Superior temporal gyrus (tissue), 1 donor: Measurements from ENCODE around the gene DHPS.

Experiments used
- DNase-seq: peaks from one replicate; pipeline ENCODE4 v3.0.0-alpha.2; 2016; ENCODE audit errors: extremely low spot score

DHPS gene

DNA sequence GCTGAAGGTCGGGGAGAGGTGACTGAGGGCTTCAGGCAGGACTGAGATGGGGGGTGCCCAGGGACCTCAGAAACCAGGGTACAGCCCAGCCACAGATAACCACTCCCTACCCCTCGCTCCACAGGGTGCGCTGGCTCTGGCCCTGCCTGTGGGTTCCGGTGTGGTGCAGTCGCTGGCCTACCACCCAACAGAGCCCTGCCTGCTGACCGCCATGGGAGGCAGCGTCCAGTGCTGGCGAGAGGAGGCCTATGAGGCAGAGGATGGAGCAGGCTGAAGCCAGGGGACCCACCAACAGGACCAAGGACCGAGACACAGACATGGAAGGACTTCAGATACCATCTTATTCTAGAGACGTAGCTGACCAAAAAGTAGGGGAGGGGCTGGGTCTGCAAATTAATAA, 6.3 kb downstream of the DHPS start:
- DNase-seq: no peak

DNA sequence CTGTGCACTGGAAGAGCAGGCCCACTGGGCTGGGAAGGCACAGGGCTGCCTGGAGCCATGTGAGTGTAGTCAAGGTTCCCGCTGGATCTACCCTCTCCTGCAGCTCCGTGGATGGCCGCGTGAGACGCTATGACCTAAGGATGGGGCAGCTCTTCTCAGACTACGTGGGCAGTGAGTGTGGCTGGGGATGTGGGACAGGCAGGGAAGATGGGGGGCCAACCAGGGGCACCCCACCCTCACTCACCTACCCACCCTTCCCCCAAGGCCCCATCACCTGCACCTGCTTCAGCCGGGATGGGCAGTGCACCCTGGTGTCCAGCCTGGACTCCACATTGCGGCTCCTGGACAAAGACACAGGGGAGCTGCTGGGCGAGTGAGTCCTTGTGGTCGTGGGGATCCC, 8.9 kb downstream of the DHPS start:
- DNase-seq: no peak

DNA sequence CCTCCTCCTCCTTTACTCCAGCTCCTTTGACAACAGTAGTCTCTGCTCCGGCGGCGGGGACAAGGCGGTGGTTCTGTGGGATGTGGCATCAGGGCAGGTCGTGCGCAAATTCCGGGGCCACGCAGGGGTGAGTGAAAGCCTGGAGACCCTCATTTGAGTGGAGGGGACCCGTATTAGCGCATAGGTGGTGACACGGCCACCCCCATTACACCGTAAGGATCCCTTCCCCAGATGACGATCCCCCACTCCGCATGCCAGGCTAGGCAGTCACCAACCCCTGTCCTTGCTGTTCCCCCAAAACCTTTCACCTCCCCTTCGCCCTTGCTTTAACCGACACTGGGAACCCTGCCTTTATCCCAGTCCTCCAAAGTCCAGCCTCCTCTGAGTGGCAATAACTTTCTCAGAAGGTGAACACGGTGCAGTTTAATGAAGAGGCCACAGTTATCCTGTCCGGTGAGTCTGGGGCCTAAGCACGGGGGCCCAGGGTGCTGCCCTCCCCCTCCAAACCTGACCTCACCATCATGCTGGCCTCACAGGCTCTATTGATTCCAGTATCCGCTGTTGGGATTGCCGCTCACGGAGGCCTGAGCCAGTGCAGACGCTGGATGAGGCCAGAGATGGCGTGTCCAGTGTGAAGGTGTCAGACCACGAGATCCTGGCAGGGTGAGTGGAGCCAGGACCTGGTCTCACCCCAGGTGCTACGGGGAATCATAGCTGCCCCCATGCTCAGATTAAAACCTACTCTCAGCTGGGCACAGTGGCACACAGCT, 11.3 kb downstream of the DHPS start:
- DNase-seq: no peak

DNA sequence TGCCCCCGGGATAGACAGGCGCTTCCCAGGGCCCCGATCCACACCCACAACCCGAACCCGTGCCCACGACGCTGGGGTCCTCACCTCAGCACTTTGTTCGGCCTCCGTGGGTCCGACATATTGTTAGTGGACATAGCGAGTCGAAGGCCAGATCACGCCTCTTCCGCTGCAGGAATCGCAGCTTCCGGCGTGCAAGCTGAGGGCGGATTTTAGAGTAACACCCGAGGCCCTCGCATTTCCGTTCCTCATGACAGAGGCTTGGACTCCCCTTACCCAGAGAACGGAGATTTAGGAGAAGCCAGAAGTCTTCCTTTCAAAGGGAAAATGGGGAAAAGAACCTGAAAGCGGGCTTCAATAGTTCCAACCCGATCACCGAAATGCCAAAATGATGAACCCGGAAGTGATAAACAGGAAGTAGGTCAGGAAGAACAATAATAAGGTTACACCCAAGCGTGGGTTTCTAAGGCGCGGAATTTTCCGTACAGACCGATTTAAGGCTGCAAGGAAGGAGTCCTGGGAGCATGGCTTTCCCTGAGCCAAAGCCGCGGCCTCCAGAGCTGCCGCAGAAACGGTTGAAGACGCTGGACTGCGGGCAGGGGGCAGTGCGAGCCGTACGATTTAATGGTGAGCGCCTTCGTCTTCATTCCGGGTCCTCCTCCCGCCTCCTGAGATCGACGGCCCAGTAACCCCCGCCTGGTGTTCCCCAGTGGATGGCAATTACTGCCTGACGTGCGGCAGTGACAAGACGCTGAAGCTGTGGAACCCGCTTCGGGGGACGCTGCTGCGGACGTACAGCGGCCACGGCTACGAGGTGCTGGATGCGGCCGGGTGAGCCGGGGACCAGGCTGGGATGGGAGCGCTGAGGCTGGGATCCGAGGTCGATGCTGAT, 12.2 kb downstream of the DHPS start:
- DNase-seq: peak; percentile 93

DNA sequence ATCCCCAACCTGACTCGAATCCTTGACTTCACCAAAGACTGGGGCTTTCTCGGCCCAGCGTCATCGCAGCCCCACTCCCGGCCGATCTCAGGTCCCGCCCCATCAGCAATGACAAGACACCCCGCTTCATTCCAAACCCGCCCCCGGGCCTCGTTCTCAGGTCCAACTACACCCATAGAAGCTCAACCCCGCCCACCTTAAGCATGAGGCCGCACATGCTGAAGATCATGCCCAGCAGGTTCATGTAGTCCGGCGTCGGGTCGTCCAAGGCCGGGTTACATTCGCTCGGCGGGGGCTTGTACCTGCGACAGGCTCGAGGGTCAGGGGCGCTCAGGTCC, 12.8 kb downstream of the DHPS start:
- DNase-seq: no peak

DNA sequence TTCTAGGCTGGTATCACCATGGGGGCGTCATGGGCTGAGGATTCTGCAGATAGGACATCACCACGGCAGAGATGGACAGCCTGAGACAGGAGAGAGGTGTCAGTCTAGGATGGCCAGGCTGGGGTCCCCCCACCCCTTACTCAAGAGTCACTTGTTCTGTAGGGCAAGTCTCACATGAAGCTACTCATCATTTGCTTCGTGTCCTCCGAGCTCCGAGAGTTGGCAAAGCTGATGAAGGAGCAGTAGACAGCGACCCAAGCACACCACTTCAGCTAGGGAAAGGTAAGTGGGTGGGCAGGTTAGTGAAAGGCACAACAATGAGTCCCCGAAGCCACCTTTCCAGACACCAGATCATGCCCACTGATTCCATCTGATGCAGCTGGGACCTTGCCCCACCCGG, 13.3 kb downstream of the DHPS start:
- no peak for DNase-seq

DNA sequence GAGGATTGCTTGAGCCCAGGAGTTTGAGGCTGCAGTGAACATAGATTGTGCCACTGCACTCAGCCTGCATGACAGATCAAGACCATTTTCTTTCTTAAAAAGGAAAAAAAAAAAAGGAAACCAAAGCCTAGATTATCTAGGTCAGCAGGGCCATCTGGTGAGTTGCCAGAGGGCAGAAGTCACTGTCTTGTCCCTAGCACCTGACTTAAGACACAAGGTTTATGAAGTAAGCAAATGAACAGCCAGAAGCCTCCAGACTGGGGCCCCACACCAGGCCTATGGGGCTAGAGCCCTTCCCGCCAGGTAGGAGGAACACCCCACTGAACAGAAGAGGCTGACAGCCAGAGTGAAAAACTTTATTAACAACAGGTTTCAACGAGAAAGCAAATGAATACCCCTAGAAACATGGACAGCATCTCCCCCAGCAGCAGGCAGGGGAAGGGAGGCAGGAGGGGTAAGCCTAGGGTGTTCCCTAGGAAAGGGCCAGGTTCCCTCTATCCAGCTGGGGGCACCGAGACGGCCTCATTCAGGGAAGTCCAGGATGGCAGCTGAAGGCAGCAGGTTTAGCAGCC, 13.9 kb downstream of the DHPS start:
- DNase-seq: no peak

DNA sequence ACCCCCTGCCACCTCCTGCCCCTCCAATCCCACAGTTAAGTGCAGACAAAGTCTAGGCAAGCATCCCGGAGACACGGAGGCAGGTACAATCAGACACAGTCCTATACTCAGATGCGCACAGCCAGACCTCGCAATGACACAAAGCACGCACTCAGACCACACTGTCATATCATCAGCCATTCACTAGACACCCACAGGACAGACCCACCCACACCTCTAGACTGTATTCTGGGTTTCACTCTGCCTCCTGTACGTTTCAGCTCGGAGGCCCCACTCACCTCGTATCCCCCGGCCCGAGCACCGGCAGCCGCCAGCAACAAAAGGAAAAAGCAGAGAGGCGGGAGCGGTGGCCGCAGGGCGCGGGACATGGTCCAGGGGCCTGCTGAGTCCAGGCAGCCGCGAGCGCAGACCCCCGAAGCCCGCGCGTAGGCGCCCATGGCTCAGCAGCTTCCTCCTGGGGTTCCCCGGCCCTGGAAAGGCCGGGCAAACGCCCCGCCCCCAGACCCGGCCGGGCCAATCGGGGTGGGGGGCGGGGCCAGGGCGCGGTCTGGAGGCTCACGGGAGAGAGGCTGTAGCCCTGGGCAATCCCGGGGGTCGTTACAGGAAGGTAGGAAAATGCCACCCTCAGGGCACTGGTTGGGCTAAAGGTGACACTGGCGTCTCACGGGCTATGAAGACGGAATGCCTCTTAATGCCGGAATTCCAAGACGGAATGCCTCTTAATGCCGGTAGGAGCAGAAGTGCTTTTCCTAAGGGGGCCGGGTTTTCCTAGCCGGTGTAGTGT, 15.2 kb downstream of the DHPS start, which contains the start of the genes MAN2B1 and WDR83:
TSS of gene MAN2B1 (minus strand) at position 478 of the 784 bp plus-strand sequence. CDS start at position 437, 41 bp downstream.
TSS of gene WDR83 (plus strand) at position 543 of the 784 bp plus-strand sequence. CDS start 2,984 bp downstream, outside the sequence.
- DNase-seq: peak; percentile 79

DNA sequence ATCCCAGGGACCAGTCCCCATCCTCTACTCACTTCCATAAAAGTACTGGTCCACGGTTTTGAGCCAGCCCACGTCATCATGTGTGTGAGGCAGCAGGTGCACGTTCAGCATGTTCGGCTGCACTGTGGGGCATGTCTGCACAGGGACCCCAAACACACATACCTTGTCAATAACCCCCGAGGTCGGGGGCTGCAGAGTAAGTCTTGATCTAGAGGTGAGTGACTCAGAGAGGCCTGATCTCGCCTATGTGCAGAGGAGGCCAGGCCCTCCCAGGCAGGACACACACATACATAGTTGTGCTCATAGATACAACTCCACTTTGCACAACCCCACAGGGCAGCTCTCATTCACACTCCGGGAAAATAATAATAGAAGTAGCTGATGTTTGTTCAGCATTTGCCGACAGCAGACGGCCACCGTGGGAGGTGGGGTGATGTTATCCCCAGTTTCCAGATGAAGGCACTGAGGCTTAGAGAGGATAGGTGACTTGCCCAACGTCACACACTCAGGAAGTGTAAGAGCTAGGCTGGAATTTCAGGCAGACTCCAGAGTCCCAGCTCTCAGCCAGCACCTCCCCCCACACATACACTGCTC, 15.9 kb downstream of the DHPS start:
- DNase-seq: no peak

DNA sequence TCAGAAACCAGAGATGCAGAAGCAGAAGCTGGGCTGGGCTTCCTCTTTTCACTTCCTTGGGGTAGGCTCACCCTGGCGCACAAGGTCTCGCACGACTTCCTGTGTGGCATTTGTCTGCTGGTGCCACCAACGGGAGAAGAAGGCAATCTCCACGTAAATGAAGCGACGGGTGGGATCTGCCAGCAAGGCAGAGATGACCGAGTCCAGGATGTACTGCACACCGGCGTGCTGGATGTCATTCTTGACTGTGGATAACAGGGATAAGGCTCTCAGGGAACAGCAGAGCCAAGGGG, 16.5 kb downstream of the DHPS start:
- peak; percentile 12 for DNase-seq

DNA sequence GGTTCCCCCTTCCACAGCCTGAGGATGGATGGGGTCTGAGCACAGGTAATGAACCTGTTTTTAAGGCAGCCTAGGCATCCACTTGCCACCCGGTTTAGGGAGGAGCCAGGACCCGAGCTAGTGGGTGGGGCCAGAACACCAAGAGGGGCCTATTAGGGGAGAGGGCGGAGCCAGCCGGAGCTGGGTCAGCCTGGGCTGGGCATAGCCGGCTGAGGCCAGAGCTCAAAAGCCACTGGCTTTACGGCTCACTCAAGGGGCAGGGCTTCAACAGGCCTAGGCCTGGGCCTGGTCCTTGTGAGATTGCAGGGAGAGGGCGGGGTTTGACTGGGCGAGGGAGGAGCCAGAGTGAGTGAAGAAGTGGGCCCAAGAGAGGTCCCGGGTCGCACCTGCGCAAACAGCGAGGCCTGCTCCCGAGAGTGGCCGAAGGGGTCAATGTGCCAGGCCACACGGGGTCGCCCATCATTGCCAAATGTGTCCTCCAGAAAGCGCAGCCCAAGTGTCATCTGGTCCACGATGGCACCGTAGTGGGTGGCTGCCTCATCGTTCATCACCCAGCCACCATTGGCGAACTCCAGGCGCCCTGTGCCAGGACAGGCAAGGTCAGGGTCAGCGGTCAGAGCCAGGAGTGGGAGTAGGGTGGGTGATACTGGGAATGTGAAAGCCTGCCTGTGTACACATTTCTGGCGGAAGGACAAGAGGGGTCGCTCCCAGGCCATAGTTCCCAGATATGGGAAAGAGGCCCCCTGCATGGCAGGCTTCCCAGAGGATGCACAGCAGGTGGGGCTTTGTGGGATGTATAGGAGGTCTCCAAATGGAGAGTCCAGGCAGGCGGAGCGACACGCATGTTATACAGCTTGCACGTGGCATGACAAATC, 17.0 kb downstream of the DHPS start:
- DNase-seq: no peak

DNA sequence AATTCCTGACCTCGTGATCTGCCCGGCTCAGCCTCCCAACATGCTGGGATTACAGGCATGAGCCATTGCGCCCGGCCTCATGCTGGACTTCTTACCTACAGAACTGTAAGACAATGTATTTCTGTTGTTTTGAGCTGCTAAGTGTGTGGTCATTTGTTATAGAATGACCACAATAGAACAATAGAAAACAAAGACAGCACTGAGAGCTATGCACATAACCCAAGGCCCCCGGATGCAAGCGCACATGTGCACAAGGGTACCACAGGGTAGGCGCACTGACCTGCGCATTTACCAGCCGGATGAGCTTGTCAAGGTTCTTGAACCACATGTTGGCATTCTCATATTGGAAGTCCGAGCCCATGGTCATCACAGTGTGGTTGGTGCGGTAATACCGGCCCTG, 20.7 kb downstream of the DHPS start:
- peak; percentile 74 for DNase-seq

DNA sequence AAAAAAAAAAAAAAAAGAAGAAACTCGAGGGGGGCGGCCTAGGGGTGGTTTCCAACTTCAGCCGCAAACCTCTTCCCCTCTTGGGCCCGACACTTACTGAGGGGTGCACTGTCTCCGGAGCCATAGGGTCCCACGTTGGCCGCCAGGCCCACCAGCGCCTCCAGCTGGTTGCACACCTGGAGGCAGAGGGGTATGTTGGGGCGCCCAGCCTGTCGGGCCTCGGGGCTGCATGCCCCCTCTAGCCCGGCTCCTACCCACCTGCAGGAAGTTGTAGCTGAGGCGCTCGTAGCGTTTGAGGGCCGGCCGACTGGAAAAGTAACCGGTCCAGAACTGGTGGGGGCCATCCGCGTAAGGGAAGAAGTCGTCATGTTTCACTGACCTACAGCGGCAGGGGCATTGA, 23.7 kb downstream of the DHPS start:
- DNase-seq: no peak

DNA sequence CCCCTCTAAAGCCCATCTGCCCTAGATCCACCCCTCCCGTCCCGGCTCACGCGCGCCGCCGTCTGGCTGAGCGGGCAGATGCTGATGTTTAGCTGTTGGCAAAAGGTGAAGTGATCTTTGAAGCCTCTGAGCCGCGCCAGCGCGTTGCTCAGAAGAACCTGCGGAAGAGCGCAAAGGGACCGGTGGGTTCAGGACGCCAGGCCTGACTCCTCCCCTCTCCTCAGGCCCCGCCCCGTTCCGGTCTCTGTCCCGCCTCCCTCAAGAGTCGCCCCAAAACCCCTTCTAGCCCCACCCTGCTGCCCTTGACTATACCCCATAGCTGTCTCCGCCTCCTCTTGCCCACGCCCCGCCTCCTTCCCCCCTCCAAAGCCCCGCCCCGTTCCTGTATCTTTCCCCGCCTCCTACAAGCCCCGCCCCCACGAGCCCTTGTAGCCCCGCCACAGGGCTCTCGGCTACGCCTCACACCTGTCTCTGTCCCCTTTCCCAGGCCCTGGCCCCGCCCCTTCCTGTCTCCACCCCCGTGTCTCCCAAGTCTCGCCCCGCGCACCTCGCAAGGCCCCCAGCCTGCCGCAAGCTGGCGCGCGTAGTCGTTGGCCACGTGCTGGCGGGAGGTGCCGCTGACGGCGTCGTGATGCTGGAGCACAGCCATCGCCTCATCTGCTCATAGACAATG, 24.6 kb downstream of the DHPS start:
- no peak for DNase-seq

DNA sequence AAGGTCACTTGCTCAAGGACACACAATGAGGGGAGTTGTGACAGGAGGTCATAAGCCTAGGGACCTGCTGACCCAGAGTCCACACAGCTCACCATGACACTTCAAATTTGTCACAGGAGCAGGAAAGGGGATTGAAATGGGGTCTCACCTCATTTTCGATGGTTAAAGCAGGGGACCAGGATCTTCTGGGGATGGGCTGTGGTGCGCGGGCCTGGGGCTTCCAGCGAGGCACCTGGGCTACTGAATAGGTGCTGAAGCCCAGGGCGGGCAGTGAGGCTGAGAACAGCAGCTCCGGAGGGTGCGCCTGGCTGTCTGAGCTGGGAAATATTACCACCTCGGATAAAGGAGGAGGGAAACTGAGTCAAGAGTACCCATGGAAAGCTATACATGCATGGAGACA, 26.1 kb downstream of the DHPS start:
- no peak for DNase-seq

DNA sequence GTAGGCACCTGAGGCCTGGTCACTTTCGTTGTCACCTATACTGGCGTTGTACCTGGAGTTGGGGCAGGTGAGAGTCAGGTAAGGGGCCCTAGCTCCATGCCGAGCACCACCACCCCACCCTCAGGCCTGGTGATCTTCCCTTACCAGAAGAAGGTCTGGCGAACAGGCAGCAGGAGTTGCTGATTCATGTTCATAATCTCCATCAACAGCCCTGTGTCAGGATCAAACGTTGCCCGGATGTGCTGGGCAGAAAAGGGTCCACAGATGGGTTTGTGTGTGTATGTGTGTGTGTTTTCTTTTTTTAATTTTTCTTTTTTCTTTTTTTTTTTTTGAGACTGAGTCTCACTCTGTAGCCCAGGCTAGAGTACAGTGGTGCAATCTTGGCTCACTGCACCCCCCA, 29.5 kb downstream of the DHPS start:
- DNase-seq: no peak

DNA sequence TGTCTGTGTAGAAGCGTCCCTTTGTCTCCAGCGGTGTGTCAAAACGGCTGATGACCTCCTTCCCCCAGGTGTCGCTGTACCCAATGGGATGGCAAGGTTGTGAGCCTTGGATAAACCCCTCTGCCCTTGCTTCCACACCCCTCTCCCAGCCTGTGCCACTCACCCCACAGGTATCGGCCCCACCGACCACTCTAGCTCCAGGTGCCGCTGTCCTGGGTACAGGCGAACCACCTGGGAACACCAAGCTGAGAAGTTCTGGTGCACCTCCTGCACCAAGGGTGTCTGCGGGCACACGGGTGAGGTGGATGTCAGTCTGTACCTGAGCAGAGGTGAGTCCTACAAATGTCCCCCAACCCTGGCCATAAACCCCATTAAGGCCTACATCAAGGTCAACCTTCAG, 31.7 kb downstream of the DHPS start:
- DNase-seq: no peak

DNA sequence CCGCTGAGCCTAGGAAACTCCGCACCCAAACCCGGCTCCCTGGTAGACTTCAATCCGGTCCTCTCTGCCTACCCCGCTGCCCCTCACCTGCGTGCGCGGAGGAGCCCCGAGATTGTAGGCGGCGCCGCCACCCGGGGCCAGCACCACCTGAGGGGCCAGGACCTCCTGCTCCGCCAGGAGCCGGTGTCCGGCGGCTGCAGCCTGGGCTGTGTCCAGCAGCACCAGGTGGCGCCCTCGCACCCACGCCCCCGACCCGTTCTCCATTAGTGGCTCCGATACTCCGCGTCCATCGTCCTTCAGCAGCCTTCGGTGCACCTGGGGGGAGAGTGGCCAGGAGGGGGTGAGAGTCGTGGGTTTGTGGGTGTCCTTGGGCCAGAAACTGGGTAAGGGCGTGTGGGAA, 33.6 kb downstream of the DHPS start:
- no peak for DNase-seq

DNA sequence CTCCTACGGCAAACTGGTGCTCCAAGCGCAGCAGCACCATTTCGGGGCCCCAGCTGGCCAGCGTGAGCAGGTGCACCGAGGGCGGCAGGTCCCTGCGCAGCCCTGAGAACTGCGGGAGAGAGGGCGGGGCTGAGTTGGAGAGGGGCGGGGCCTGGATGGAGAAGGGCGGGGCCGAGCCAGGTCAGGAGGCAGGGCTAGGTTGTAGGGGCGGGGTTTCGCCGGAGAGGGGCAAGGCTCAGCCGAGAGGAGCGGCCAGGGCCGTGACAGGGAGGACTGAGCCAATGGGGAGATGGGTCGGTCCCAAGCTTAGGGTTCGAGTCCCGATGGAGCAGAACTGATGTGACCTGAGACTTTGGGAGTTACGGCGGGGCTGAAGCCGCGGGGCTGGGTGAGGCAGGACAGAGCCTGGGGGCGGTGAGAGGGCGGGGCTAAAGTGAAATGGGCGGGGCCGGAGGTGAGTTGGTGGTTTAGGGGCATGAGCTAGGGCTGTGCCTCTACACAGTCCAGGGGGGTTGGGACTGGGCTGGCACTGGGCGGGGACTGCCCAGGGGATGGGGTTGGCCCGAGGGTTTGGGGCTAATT, 34.1 kb downstream of the DHPS start:
- no peak for DNase-seq

DNA sequence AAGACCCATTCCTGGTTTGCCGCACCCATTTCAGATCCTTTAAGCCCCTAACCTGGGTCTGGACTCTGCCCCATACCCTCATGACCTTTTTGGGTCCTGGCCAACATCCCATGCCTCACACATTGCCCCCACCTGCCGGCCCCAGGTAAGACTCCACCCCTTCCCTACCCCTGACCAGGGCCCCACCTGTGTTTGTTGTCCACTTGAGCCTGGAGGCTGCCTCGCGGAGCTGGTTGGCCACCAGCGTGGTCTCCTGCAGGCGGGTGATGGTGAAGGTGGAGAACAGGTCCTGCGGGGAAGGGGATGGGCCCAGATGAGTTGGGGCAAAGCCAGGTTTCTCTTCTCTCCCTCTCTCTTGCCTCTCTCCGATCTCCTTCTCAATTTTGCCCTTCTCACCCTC, 34.6 kb downstream of the DHPS start:
- no peak for DNase-seq
